Activated naive CD4-positive, alpha-beta T cell (primary cell): Measurements from ENCODE around the gene ITIH6.
A peak's percentile ranks its signal among the peaks of the same experiment; 100 is the strongest.
"Not testable (repeated sequence)": the region's sequence is repeated elsewhere in the genome, so short reads cannot be mapped to it uniquely, and the experiment has no call there.

Experiments used
- DNase-seq, 4 experiments: peaks; one replicate each; lab custom pipeline; 2025; lab: John Stamatoyannopoulos, UW

The ITIH6 gene

DNA sequence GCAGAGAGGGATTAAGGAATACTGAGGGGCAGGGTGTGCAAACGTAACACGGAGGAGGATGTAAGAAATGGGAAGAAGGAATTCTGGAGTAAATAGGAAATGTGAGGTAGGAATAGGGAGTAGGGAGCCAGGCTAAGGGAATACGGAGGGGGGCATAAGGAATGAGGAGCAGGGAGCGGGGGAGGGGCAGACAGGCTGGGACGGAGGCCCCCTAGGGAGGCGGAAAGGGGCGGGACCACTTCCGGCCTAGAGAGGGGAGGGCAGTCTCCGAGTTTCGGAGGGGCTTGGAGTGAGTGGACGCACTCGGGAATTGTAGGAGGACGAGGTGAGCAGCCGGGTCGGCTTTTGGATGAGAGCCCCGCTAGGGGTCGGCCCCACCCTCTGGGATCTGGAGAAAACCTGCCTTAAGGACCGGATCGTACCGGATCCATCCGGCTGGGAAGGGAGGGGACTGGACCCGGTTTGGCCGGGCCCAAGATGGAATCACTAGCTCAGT lies 10.1 kb upstream of the ITIH6 start:
- peak in 1 of 4 experiments; percentile 35 for DNase-seq

DNA sequence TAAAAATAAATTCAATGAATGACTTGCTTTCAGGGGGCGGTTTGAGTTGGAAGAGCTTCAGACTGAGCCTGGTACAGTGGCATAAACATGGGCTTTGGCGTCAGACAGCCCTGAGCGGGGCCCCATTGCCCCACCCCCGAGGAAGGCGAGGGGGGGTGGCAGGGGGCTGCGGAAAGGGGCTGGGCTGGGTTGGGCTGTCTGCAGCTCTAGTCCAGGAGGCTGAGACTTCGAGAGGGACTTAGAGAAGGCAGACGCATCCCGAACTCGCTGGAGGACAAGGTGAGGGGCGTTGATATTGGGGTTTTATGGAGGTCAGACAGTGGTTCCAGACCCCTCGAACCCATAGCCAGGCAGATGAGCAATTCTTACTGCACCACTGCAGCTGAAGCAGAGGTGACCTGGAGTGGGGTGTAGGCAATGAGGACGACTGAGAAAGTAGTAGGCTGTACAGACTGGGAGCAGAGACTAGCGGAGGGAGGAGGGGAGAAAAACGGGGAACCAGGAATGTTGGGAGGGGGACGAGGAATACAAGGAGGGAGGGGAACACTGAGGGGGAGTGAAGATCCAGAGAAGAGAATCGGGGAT lies 9.6 kb upstream of the ITIH6 start, which contains the start of gene MAGED2:
MAGED2 (plus strand) TSS at position 222 of the 585 bp plus-strand sequence. CDS start 1,587 bp downstream, outside the sequence.
- peak in 2 of 4 experiments; percentile 34 to 58 for DNase-seq

DNA sequence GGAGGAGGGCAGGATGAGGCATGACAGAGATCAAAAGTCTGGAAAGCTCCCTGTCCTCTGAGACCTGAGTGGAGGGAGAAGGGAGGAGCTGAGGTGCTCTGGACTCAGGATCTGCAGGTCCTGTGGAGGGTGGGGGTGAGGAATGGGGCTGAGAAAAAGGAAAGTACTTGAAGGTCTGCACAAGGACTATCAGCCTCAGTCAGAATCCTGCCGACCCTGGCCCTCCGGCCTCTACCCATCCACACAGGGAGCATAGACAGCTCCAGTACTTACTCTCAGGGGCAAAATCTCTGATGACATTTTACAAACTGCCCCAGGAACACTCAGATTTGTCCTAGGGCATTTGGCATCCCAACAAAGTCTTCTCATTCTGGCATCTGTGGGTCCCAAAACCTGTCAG lies 991 bp upstream of the ITIH6 start:
- no peak for DNase-seq

DNA sequence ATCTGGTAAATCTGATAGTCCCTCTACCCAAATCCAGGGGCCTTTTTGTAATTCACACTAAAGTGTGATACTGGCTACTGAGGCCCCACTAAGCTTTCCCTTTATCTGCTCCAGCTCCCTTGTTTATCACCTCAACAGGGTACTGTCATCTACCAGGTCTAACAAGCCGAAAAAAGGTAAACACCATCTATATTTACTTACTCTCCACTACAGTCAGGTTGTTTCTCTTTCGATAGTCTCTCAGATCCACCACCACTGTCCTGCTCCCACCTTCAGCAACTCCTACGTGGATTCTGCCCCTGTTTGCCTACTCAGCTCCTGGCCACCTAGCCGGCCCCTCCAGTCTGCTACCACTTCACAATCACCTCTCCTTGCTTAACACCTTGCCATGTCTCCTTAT lies 3.3 kb downstream of the ITIH6 start:
- no peak for DNase-seq

DNA sequence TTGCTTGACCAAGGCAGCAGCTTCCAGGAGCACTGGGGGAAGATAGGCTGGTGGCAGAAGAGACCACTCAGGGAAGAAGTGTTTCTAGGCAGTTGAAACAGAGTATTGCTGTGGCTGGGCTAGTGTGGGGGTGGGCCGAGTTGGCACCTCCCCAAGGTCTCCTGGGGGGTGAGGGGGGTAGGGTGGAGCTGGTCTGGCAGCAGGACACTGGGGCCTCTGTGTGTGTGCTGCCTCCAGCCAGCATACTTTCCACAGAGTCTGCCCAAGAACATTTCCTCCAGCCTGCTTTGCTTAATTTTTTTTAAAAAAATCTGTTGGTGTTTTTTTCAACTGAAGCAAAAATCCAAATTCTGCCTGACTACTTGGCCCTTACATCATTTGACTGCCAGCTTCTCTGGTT lies 4.0 kb downstream of the ITIH6 start:
- DNase-seq: no peak

DNA sequence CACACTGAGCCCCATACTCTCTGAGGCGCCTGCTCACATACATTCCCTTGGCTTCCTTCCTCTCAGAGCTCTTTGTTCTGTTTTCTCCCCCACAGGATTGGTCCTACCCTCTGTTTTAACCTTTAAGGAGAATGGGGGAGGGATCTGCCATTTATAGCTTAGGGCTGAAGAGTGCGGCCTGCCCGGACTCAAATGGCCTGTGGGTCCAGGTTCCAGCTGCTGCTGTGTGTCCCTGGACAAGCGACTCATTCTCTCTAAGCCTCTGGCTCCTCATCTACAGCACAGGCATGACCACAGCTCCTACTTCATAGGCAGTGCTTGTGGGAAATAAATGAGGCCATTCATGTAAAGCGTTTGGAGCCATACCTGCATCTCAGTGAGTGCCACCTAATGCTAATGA lies 8.7 kb downstream of the ITIH6 start:
- not testable (repeated sequence) for DNase-seq

DNA sequence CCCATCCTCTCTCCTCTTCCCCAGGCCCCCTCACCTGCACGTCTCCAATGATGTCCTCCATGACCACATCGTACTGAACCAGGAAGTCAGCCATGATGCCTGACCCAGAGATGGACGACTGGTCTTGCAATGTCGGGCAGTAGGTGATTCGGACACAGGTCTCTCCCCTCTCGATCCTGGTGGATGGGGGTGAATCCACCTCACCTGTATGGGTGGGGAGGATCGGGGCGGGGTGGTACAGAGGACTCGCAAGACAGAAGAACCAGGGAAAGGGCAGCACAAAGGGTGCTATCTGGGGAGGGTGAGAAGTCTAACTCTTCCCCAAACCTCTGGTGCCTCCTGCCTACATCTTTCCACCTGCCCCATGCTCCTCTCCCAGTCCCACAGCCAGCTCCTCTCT lies 9.6 kb downstream of the ITIH6 start:
- DNase-seq: no peak

DNA sequence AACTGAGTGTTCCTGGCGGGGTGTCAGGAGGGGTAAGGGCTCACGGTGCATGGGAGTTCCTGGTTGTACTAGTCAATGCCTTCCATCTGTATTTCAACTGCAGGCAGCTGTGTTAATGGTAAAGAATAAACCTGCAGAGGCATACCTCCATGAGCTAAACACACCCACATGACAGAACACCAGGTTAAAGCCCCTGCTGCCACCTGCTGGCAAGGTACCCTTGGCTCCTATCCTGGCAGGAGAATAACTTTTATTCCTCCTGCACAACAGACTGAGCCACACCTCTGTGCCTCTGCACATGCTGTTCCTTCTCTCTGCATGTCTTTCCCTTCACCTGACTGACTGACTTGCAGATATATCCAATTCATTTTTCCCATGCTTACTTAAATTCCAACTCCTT lies 11.1 kb downstream of the ITIH6 start:
- peak in 1 of 4 experiments; percentile 13 for DNase-seq

DNA sequence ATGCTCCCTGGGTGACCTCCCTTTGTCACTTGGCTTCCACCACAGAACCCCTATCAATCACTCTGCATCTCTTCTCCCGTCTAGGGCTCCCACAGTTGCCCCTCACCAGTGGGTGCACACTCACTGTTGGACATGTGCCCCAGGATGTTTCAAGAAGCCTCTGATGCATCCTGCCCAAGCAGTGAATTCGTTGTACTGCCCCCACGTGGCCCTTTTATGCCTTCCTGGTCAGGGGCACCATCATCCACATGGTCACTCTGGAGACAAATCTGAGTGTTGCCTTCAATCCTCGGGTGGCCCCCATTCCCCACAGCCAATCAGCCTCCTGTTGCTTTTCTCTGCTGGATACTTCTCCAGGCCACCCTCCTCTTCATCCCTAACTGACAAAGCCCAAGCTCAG lies 12.2 kb downstream of the ITIH6 start:
- no peak for DNase-seq

DNA sequence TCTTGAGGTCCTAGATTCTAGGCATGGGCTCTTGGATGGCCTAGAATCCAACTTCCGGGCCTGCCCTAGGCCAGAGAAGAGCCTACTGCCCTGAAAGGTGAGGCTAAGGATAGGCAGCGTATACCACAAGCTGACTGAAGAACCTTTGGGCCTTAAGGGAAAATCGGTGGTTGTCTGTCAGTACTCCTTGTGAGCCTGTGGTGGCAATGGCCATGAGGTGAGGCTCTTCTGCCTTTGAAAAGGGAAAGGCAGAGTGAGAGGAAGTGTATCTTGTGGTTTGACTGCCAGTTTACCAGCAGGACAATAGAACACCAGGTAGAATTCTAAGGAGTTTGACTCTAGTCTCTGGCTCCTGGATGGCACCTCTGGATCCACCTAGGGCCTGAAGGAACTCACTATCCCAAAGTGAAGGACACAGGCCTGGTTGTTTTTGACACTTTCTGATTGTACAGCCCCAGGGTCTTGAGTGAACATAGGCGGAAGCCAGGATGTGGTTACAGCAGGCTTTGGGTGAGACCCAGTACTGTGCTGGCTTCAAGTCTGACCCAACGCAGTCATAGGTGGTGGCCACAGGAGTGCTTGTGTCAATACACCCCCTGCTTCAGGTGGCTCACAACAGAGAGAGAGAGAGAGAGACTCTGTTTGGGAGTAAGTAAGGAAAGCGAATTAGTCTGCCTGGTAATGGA lies 20.9 kb downstream of the ITIH6 start:
- no peak for DNase-seq

DNA sequence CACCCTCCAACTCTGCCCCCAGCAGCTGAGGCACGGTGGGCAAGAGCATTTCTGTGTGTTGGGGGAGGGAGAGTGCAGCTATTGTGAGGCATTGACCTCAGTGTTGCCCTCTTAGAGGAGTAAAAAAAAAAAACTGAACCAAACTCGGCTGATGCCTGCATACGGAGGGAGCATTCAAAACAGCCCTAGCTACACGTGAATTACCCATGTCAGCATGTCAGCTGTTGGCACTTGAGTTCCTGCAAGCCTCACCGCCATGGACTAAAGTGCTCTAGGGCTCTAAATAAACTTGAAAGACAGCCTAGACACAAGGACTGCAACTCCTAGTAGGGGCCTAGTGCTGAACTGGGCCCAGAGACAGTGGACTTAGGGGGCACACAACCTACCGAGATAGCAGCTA lies 22.0 kb downstream of the ITIH6 start:
- DNase-seq: no peak

DNA sequence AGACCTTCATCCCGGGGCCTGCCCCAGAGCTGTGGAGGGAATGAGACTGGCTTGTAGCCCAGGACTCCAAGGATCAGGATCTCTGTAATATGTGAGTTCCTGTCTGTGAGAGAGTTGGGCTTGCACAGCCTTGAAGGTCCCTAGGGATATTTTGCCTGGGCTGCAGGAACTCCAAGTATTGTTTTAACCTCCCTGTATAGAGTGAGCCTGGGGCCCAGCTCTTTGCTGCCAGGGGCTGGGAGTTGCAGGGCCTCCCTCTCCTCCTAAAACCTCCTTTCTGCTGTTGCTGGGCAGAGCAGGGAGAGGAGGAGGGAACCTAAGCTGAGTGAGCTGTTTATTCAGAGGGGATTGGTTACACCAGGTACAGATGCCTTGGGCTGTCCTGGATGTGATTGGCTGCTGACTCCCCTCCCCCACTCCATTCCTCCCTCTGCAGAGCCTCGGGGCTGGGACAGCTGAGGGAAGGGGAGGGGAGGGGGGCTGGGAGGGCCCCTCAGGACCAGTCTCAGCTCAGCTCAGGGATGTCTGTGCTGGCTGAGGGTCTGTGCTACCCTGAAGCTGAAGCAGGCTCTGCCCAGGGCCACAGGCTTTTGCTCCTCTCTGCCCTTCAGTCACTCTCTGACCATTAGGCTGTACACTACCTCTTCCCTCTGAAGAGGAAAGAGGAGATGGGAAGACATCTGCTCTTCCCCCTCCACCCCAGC lies 23.5 kb downstream of the ITIH6 start:
- not testable (repeated sequence) for DNase-seq

DNA sequence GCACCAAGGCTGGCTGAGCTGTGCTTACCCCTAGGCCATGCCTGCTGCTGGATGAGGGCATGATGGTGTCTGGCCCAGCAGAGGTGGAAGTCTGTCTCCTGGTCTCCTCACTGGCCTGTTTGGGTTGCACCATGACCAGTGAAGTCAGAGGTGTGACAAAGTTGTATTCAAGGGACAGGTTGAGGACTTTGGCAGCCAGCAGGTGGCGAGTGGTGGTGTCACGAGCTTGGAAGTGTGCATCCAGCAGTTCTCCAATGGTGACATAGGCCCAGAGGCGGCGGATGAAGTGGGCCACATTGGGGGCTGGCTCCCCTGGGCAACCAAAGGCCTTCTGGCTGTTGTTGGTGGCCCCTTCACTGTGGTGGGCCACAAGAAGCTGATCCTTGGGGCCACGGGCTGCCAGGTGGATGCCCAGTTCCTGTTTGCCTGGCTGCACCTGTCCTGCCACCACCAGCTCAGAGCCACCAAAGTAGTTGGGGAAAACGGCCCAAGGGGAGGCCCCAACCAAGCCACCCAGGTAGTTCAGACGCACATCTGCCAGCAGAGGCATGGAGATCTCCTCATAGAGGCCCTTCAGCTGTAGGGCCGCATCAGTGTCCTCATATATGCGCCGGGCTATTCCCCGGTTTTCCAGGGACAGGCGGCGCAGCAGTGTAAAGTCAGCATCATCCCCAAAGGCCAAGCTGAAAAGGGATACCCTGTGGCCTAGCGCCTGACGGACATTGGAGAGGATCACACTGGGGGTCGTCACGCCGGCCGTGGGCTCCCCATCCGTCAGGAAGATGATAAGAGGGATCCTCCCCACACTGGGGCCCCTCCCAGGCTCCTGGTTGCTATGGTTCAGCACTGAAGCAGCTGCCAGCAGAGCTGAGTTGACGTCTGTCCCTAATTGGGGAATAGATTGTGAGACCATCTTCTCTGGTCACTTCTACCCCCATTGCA lies 39.7 kb downstream of the ITIH6 start:
- no peak for DNase-seq

DNA sequence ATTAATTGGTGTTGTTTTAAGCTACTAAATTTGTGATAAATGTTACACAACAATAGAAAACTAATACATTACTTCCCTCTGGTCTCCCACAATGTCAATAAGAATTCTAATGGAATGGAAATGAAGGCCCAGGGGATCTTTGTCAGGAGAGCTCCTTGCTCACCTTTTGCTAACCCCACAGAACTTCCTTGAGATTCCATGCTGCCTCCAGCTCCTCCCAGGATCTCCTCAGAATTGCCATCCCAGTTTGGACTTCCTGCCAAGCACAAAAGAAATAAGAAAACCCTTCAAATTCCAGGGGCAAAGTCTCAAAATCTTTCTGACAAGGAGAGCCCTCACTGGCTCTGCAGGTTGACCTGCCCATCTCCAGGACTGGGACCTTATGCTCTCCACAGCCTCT lies 43.2 kb downstream of the ITIH6 start:
- DNase-seq: no peak

DNA sequence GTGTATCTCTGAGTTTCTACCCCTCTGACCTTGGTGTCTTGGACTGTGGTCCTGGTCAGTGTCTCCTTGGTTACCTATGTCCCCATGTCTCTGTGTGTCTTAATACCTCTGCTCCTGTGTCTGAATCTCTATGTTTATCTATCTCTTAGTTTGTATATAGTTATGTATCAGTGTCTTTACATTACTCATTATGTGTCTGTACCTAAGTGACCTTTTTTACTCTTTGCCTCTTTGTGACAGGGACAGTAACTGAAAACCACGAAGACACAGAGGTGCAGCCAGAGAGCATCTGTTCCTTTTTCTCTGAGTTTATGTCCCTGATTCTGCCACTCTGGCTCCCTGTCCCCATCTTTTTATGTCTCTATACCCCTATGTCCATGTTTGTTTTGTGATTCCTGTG lies 49.4 kb downstream of the ITIH6 start:
- DNase-seq: no peak

DNA sequence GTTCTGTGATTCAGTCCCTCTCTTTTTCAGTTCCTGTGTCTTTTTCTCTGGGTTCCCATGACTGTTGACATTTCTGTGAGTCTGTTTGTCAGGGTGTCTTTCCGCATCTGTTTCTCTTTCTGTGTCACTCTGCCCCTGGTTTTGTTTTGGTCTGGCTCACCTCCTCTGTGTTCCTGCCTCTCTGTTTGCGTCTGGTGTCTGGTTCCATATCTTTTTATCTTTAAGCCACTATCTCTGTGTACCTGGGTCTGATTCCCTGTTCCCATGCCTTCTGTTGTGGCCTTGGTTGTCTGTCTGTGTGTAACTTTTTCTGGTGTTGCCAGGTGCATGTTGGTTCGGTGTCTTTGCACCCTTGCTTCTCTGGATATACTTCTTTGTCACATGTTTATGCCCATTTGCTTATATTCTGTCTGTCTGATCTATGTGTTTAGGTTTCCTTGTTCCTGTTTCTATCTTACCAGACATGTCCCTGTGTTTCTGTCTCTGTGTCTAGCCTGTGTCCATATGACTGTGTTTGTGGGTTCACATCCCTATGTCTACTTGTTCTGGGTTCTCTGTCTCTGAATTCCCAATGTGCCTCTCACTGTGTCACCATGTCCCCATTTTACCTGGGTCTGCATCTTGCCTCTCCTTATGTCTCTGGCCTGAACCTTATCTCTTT lies 50.2 kb downstream of the ITIH6 start:
- DNase-seq: no peak

DNA sequence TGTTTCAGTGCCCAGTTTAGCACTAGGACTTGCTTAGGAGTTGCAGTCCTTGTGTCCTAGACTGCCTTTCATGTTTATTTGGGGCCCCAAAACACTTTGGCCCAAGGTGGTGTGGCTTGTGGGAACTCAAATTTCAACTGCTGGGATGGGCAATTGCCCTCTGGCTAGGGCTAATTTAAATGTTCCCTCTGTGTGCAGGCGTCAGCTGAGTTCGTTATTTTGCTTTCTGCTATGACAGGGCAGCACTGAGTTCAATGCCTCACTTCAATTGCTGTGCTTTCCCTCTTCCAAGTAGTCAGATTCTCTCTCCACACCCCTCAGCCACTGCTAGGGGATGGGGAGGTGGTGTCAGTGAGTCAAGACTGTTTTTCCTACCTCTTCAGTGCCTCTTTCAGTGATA lies 51.1 kb downstream of the ITIH6 start:
- no peak for DNase-seq

DNA sequence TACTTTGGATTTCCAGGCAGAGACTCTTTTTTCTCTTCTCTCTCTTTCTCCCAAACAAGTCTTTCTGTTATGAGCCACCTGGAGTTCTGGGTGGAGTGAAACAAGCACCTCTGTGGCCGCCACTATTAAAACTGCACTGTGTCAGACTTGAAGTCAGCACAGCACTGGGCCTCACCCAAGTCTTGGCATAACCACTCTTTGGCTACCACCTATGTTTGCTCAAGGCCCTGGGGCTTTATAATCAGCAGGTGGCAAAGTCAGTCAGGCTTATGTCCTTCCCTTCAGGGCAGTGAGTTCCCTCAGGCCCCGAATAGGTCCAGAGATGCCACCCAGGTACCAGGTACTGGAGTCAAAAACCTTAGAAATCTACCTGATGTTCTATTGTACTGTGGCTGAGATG lies 52.4 kb downstream of the ITIH6 start:
- no peak for DNase-seq

DNA sequence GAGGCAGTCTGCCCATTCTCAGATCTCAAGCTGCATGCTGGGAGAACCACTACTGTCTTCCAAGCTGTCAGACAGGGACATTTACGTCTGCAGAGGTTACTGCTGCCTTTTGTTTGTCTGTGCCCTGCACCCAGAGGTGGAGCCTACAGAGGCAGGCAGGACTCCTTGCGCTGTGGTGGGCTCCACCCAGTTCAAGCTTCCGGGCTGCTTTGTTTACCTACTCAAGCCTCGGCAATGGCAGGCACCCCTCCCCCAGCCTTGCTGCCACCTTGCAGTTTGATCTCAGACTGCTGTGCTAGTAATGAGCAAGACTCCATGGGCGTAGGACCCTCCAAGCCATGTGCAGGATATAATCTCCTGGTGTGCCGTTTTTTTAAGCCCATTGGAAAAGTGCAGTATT lies 59.5 kb downstream of the ITIH6 start:
- DNase-seq: not testable (repeated sequence)

DNA sequence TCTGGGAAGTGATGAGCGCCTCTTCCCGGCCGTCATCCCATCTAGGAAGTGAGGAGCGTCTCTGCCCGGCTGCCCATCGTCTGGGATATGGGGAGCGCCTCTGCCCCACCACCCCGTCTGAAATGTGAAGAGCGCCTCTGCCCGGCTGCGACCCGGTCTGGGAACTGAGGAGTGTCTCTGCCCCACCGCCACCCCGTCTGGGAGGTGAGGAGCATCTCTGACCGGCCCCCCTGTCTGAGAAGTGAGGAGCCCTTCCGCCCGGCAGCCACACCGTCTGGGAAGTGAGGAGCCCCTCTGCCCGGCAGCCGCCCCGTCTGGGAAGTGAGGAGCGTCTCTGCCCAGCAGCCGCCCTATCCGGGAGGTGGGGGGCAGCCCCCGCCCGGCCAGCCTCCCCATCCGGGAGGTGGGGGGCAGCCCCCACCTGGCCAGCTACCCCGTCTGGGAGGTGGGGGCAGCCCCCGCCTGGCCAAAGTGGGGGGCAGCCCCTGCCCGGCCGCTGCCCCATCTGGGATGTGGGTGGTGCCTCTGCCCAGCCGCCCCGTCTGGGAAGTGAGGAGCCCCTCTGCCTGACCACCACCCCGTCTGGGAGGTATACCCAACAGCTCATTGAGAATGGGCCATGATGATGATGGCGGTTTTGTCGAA lies 61.6 kb downstream of the ITIH6 start:
- not testable (repeated sequence) for DNase-seq

DNA sequence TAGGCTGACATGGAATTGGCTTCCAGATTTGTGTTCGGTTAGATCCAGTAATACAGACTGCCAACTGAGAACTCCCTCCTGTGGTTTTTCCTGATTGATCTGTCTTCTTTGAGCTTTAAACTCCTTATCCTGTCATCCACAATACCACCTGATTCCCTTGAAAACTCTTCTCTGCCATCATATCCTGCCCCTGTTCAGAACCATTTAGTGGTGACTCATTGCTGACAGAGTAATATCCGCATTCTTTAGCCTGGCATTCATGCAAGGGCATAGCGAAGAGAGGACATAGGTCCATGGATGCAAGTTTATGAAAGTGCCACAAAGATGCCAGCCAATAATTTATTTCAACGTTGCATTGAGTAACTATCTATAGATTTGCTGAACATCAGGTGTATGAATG lies 76.6 kb downstream of the ITIH6 start:
- no peak for DNase-seq
